Airway epithelial cell (primary cell): ENCODE results near the gene SLC31A1. TPM values are rescaled to one million over a fixed set of nuclear protein-coding genes. Genes with fewer than 3 reads are reported as not detected.

Experiments used
- total RNA-seq: library from RNA; depleted of rRNA; stranded (reverse); fragments of >200 nt; gene quantifications from 2 replicates; pipeline ENCODE4 v1.2.3, GENCODE V29; 2015

SLC31A1 gene
- 11.3 and 17.5 TPM in 2 replicates for total RNA-seq

DNA sequence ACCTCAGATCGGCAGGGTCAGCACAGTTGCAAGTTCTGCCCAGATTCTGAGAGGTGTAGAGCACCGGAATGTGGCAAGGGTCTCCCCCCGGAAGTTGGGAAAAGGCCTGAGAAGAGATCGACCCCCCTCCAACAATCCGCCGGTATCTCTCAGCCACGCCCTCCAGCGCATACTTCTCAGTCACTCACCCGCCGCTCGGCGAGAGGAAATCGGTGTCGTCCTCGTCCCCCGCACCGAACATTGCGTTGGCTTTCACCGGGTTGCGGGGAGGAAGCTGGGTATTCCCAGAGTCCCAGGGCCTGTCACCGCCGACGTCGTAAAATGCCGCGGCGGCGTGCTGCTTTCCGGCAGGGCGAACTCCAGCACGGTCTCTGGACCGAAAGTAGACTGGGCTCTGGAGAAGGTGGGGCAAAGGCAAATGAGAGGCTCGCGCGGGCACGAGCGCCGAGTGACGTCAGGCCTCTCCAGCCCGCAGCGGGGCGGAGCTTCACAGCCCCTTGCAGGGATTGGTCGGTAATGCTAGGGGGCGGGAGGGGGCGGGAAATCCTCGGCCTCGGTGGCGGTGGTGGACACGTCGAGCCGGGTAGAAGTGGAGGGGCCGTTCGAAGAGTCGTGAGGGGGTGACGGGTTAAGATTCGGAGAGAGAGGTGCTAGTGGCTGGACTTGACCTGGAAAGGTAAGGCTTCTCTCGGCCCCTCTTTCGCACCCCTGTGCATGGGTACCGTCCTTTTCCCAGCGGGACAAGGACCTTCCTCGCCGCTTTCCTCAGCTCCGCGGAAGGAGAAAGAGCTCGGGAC is at the start of gene SLC31A1, which contains the start of gene FKBP15:
Gene SLC31A1 (plus strand): TSS at position 542 of the 797 bp plus-strand sequence. CDS start 34,605 bp downstream, outside the sequence.
Gene FKBP15 (minus strand): TSS at position 275 of the 797 bp plus-strand sequence. CDS start 34 bp downstream, at position 241.

DNA sequence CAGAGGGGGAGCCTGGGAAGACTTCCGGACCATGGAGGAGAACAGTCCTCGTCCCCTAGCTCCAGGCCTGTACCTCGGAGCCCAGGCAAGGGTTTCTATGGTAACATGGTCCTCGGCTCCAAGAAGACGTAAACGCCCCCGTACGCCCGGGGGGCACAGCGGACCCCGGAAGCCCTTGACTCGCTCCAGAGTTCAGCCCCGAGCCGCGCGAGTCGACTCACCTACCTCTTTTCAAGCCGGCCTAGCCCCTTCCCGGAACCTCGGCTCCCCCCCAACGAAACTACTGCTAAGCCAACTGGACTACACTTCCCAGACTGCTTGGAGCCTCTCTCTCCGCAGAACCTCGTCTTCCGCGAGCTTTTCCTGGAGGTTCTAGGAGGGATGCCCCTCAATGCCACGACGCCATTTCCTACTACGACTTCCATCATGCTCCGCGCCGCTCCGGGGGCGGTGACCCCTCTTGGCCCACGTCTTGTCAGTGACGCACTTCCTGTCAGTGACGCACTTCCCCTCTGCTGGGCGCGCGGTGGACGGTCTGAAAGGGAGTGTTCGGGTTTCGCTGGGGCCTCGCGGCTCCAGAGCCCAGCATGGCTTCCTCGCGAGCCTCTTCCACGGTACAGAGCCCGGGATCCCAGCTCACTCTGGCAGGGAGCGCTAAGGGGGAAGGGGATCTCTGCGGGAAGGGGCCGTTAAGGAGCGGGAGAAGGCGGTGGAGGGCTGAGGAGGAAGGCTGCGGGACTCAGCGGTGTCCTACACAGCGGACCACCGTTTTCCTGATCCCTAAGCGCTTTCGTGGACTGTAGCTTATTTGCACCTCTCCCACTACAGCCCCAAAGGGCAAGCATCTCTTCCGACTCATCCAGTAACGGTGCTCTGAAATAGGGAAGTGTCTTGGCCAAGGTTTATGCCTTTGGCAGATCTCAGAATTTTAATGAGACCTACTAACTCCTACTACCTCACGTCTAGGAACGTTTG is 54.1 kb downstream of the SLC31A1 start, which contains the start of the genes CDC26 and PRPF4:
Gene CDC26 (minus strand): TSS at position 416 of the 975 bp plus-strand sequence. CDS start 3,065 bp downstream, outside the sequence.
Gene PRPF4 (plus strand): TSS at position 502 of the 975 bp plus-strand sequence. CDS start 86 bp downstream, at position 588.

DNA sequence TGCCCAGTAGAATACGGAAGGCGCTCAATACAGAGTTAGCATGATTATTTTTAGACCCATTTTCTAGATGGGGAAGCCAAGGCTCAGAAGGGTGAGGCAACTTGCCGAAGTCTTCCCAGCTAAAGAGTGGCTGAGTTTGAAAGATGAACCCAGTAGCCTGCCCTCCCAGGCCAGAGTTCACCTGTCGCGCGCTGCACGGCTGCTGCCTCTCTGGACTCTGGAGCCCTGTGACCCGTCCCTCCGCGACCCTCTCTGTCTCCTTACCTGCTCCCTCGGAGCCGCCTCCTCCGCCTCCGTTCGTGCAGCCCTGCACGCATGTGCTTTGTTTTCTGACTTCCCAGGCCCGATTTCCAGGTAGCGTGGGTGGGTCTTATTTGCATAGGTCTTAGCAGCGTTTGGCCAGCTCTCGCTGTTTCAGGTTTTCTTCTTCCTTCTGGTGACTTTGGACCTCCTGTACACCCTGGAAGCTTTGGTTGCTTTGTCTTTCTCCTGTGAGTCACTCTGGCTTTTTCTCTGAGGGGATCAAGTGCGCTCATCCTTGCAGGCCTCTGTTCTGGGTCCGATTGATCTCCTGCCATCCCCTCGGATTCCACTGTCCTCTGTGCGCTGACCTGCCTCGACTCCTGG is 81.6 kb downstream of the SLC31A1 start, which contains the start of gene RNF183:
Gene RNF183 (minus strand): TSS at position 585 of the 627 bp plus-strand sequence. CDS start 5,192 bp downstream, outside the sequence.

Other genes with a start within 250 kb of the SLC31A1 start
- 3.5 and 5.9 TPM in 2 replicates for gene ZNF883, start 209.4 kb upstream of the SLC31A1 start, total RNA-seq
- 0.63 and 1.1 TPM in 2 replicates for gene ZFP37, start 164.8 kb upstream of the SLC31A1 start, total RNA-seq
- 25.4 and 26.0 TPM in 2 replicates for gene SLC31A2, start 70.5 kb upstream of the SLC31A1 start, total RNA-seq
- gene FKBP15, start 267 bp upstream of the SLC31A1 start, total RNA-seq: 10.9 and 17.1 TPM in 2 replicates
- 36.1 and 49.1 TPM in 2 replicates for gene CDC26, start 54.0 kb downstream of the SLC31A1 start, total RNA-seq
- gene PRPF4, start 54.1 kb downstream of the SLC31A1 start, total RNA-seq: 31.2 and 33.0 TPM in 2 replicates
- gene RNF183, start 81.8 kb downstream of the SLC31A1 start, total RNA-seq: 0.21 TPM in 1 of 2 replicates, not detected in the other
- 0.33 and 1.7 TPM in 2 replicates for gene WDR31, start 118.7 kb downstream of the SLC31A1 start, total RNA-seq
- 15.2 and 15.3 TPM in 2 replicates for gene BSPRY, start 128.0 kb downstream of the SLC31A1 start, total RNA-seq
- gene HDHD3, start 155.4 kb downstream of the SLC31A1 start, total RNA-seq: 18.0 and 21.3 TPM in 2 replicates
- gene ALAD, start 179.7 kb downstream of the SLC31A1 start, total RNA-seq: 5.1 and 9.9 TPM in 2 replicates
- gene POLE3, start 189.1 kb downstream of the SLC31A1 start, total RNA-seq: 62.2 and 67.4 TPM in 2 replicates
- 0.09 and 0.35 TPM in 2 replicates for gene C9orf43, start 189.2 kb downstream of the SLC31A1 start, total RNA-seq
- 19.0 and 29.8 TPM in 2 replicates for gene RGS3, start 242.2 kb downstream of the SLC31A1 start, total RNA-seq